HCEC 1CT (cell line): ENCODE data around the gene ADGRG2.
"Not testable (repeated sequence)": the region's sequence is repeated elsewhere in the genome, so short reads cannot be mapped to it uniquely, and the experiment has no call there.

Experiments used
- DNase-seq: peaks from one replicate; pipeline ENCODE4 v3.0.0-alpha.2; 2017

The ADGRG2 gene

DNA sequence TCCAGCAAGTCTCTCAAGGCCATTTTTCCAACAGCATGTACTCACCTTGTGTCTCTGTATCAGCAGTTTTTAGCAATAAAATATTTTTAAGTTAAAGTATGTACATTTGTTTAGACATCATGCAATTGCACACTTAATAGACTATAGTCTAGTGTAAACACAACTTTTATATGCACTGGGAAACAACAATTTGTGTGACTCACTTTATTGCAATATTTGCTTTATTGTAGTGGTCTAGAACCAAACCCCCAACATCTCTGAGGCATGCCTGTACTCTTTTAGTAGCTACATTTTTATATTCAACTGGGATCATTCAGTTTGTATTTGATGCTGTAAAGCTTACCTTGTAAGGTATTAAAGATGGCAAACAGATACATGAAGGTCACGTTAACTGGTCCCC lies 123.6 kb downstream of the ADGRG2 start:
- no peak for DNase-seq

DNA sequence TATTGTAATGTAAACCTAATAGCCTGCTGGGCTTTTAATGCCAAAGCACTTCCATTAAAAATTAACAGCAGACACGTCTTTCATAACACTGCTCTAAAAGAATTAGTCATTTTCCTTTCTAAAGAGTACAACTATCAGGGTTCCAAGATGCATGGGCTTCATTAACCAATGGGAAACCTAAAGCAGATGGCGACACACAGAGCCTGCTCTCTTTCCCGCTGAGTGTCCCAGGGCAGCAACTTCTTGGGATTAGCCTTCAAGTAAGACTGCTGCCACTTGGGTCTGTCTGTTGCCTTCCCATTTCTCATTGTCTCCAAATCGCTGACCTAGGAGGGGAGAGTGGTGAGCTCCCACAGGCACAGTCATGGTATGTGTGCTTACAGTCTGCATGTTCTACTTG lies 124.4 kb downstream of the ADGRG2 start:
- DNase-seq: peak; percentile 17

DNA sequence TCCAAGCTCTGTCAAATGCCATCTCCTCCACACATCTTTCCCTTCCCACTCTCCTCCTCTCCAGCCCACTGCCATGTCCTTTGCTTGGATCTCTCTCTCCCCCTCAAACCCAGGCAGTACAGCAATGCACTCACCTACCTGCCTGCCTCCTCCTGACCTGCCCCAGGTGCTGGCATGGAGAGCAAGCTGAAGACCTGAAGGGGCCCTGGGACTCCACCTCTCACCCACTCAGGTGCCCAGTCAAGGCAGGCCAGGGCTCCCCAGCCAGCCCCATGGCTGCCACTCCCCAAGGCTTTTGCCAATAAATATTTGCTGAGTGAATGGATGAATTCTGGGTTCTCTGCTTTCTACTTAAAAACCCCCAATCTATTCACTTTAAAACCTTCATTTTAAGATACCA lies 125.7 kb downstream of the ADGRG2 start:
- no peak for DNase-seq

DNA sequence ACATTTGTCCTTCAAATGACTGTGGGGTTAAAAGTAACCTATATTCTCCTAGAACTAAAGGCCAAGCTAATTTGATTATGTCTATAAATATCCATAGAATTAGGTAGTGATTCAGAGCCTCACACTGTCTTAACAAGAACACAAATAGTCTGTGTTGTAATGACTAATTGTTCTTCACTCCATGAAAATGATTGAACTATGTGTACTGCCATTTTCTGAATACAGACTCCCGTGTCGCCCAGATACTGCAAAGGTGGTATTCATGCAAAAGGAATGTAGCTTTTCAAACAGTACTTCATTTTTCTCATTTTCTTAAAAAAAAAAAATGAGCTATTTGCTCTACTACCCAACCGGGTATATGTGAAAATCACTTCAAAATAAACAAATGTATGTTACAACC lies 127.0 kb downstream of the ADGRG2 start:
- peak; percentile 78 for DNase-seq

DNA sequence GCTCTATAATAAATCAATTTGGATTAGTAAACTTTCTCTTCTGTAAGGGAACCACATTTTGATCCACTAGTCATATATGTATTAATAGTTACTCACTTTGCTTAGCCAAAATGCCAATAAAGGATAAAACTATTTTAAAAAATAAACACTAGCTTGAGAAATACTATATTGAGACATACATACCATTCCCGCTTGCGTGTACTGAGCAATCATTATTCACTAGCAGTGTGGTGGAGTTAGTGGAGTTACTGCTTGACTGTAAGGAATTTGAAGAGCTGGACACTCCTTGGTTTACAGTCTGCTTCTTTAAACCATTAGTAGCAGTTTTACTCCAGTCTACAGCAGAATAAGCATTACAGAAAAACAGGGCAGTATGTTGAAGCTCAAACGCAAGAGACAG lies 127.6 kb downstream of the ADGRG2 start:
- DNase-seq: peak; percentile 86

DNA sequence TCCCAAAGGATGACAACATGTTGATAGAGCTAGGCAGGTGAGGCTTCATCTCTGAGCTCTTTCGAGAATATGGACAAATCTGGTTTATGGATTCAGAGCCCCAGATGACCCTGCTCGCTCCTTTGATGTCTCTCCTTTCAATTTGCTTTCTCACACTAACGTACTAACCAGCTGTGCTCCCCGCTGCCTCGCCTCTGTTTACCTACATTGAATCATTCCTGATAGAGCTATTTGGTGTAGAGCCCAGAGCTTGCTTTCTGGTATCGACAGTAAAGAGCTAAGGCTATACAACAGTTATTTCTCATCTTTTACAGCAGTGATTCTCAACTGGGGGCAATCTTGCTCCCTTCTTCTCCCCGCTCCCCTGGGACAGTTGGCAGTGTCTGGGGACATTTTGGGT lies 129.4 kb downstream of the ADGRG2 start:
- no peak for DNase-seq

DNA sequence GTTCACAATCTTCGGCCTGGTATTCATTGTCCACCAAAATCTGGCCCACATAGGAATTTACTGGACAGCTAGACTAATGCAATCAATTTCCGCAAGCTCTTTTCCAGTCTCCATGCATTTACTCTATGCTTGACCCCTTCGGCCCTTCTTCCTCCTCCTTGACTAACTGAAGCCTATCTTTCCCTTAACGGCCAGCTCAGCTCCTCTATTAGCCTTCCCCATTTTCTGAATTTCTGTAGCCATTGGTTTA lies 137.2 kb downstream of the ADGRG2 start:
- DNase-seq: no peak

DNA sequence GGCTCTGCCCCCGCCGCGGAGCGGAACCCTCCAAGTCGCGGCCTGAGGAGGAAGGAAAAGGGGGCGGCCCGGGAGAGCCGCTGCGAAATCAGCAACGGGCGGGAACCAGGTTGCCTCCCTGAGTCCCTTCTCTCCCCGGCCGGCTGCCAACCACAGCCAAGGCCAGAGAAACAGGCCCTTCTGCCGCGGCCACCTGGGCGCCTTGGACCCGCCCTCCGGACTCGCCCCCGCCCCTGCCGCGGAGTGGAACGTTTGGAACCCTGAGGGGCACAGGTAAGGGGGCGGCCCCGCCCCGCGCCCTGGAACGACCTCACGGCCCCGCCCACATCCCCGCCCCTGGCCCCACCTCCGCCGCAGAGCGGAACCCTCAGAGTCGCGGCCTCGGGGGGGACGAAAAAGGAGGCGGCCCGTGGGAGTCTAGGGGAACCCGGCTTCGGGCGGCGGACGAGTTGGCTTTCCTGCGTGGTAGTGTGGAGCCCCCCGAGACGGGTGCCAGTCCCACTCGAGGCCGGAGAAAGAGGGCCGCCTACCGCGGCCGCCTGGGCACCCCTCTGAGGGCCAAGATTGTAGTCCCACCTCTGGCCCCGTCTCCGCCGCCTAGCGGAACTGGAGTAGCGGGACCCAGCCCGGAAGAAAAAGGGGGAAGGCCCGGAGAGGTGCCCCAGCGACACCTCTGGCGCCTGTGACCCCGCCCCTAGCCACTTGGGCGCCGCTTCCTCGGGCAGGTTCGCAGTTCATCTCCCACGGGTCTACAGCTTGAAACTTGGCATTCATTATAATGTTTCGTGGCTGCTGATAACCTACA lies 137.7 kb downstream of the ADGRG2 start:
- DNase-seq: peak; percentile 69

DNA sequence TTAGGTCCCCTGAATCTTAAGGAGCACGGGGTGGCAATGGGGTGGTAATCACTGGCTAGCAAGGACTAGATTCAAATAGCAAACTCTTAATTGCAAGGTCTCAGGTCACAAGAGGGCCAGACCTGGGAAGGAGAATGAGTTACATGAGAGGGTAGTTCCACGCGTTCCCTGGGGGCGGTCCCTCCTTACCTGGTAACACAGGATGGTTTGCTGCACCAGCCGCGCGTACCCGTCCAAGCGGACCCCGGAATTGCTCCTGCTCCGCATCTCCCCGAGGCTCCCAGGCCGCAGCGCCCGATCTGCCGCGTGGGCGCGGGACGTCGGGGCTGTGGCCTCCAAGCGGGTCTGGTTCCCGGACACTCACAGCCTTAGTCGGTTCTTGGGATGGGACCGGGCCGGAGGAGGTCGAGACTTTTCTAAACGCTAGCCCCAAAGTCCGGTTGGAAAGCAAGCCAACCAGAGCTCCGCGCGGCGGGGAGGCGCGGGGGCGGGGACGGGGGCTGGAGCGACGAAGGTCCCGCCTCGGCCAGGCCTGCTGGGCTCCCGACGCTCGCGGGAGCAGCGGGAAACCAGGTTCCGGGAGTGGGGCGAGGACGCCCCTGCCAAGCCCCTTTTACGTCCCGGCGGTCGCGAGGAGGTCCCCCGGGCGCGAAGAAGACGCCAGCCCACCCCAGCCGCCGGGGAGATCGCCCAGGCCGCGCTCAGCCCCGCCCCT lies 138.4 kb downstream of the ADGRG2 start, which contains the start of gene PHKA2:
TSS of gene PHKA2 (minus strand) at position 449 of the 715 bp plus-strand sequence. CDS start at position 267, 182 bp downstream.
- DNase-seq: no peak

DNA sequence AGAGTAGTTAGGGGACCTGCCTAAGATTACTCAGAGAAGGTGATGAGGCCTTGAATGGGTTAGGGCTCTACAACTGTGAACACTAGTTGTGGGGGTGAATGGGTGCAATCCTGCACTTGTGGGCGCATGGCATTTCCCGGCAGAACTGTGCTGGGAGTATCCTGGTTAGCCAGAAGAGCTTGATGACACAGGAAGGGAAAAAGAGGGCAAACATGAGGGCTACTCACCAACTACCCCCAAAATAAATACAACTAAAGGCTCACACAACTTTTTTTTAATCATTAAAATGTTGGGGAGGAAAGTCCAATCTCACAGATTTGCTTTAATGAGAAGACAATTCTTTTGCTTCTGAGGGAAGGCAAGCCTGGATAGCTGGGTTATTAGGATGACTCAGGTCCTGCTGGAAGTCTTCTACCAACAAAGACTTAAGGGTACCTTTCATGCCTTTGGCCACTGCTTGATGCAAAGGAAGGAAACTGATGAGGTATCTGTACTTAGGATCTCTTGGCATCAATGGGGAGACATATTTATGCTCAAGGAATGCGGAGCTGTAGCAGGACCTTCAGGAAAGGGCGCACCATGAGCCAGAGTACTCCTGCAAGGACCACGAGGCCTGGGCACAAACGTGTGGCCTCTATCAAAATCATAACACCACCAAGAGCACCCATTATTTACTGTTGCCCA lies 141.0 kb downstream of the ADGRG2 start:
- DNase-seq: no peak

DNA sequence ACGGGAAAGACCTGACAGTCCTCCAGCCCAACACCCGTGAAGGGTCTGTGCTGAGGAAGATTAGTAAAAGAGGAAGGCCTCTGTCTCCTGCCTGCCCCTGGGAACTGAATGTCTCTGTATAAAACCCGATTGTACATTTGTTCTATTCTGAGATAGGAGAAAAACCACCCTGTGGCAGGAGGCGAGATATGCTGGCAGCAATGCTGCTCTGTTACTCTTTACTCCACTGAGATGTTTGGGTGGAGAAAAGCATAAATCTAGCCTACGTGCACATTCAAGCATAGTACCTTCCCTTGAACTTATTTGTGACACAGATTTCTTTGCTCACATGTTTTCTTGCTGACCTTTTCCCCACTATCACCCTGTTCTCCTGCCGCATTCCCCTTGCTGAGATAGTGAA lies 142.0 kb downstream of the ADGRG2 start:
- DNase-seq: not testable (repeated sequence)

DNA sequence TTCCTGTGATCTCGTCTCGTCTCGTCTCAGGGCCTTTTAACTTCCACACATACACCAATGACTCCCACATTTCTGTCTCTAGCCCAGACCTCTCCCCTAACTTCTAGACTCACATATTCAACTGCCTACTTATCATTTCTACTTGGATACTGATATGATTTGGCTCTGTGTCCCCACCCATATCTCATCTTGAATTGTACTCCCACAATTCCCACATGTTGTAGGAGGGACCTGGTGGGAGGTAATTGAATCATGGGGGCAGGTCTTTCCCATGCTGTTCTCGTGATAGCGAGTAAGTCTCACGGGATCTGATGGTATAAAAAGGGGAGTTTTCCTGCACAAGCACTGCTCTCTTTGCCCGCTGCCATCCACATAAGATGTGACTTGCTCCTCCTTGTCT lies 147.3 kb downstream of the ADGRG2 start:
- no peak for DNase-seq

DNA sequence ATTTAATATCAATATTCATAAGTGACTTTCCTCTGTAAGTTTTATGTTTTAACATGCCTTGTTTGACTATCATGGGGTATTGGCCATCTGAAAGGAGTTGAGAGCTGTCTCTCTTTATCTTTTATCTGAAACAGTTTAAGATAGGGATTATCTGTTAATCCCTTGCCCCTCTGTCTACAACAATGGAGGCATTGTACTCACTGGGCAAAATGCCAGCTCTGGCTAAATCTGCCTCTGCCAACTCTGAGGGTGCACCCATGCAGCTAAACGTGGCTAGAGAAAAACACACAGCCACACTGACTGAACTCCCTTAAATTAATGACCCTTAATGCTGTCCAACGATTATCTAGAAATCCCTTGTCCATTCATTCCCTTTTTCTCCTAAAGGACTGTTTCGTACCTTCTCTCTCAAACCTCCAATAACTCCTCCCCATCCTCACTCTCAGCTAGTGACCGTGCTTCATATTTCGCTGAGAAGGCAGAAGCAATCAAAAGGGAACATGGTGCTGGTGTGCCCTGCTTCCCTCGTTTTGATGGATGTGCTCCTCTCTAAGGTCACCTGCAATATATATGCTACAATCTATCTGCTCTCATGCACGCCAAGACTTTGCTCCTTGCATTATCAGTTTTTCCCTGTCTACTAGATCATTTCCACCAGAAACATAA lies 148.6 kb downstream of the ADGRG2 start:
- DNase-seq: no peak

DNA sequence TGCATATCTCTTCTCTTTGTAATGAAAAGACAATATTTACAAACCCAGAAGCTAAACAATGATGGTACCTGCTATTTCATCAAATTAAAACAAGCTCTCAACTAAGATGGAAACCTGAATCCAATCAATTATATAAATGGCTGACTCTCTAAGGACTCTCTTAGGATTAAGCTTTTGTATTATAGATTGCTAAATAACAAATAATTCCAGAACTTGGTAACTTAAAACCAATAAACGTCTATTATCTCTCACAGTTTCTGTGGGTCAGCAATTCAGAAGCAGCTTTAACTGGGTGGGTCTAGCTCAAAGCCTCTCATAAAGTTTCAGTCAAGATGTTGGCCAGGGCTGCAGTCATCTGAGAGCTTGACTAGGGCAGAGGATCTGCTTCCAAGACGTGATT lies 150.8 kb downstream of the ADGRG2 start:
- DNase-seq: no peak

DNA sequence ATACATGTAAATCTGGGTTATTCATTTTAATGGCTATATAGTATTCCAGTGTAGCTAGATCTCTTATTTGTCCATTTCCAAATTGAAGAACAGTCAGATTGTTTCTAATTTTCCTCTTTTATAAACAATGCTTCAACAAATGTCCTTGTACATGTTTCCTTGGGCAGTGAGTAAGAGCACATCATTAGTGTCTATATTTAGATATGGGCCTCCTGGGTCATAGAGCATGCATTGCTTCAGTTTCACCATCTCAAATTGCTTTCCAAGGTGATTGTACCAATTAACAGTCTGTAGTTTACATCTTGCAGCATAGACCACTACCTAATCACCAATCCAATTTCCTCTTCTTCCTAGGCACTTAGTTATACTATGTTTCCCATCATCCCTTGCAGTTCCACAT lies 151.8 kb downstream of the ADGRG2 start:
- peak; percentile 8 for DNase-seq

DNA sequence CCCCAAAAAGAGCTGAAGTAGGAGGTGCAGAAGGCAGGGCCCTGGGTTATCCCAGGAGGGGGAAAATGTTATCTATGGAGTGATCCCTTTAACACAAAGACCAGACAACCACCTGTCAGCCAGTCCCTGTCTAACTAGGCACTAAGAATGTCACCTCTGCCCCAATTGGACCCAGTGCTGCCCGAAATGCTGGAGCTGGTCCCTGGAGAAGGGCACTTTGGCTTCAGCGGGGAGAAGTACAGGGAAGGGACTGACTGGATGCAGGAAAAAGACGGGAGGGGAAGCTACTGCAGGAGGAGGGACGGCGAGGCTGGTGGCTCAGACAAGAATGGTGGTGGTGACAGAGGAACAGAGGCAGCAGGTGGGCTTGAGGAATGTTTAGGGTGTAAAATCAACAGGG lies 155.6 kb downstream of the ADGRG2 start:
- DNase-seq: no peak

DNA sequence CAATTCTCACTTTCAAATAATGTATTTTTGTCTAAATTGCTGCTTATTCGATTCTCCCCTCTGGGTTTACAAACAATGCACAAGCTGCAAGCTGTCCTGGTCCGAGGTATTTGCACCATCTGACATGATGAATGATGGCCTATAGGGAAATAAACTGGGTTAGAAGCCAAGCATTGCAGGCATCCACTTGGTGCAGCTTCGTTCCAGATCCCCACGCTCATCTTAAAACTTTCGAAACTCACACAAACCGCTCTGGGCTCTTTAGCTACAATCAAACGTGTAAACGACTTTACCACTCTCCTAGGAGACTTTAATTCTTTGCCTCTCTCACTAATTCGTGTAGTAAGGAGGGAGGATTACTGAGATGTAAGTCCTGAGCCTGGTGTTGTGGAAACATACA lies 157.4 kb downstream of the ADGRG2 start:
- DNase-seq: no peak

DNA sequence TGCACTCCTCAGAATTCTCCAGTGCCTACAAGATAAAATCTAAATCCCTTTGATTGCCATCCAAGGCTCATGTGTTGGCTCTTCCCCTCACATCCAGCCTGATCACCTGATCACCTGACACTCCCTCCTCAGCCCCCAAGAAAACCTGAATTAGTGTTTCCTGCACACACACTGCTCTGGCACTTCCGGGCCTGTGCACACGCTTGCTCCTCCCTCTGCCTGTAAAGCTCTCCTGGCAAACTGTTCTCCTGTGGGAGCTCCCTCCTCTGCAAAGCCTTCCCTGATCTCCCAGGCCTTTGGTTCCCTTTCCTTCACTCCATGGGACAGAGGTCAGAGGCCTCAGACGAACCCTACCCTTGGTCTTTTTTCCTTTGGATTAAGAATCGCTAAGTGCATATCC lies 158.2 kb downstream of the ADGRG2 start:
- DNase-seq: no peak

DNA sequence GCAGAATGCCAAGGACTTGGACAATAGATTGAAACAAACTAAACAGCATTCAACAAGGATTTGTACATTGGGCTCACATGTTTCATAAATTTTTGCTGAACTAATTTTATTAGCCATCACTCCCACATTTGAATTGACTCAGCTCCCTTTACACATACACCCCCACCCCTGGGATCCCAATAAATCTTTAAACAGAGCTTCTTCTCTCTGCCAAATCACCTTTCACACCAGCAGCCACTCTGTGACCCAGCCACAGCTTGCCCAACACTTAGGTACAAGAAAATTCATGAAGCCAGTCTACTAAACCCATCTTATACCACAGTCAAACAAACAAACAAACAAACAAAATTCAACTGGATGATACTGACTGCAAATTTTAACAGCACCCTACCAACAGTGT lies 159.9 kb downstream of the ADGRG2 start:
- DNase-seq: no peak

DNA sequence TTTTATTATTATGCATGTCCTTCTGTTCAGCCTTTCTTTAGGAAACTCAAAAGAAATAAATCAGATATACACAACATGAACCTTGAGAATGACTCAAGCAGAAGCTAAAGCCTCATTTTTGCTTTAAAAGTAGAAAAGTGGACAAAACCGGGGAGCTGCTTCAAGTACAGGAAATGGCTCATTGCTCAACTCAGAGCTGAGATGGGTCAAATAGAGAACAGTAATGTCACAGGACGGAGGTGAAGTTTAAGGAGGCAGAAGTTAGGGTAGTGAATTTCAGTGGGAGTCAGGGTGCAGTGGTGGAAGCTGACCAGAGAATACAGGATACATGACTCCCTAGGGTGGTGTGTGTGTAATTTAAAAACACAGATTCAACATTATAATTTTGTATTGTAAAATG lies 160.6 kb downstream of the ADGRG2 start:
- DNase-seq: peak; percentile 33

DNA sequence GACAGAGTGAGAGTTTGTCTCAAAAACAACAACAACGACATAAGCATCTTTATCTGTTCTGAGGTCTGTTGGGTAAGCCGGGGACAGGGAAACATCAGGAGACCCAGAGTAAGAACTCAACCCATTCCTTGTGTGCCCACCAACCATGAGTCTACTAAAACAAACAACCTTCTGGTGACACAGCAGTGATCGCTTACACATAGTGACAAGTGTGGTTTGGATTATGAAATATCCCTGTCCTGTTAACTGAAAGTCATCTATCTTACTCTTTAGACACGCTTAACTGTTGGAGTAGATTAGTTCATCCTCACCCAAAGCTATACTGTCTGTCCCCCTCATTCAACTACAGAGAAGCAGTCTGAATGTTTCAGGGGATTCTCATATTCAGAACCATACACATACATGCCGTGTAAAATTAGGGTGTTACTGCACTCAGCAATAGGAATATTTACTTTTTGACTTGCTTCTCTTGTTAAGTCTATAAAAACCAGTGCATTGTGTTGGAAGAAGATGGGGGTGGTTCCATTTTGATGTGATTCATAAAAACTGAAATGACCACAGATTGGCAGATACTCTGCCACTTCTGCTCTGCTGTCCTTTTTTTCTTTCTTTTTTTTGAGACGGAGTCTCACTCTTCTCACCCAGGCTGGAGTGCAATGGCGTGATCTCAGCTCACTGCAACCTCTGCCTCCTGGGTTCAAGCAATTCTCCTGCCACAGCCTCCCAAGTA lies 165.8 kb downstream of the ADGRG2 start:
- DNase-seq: no peak

DNA sequence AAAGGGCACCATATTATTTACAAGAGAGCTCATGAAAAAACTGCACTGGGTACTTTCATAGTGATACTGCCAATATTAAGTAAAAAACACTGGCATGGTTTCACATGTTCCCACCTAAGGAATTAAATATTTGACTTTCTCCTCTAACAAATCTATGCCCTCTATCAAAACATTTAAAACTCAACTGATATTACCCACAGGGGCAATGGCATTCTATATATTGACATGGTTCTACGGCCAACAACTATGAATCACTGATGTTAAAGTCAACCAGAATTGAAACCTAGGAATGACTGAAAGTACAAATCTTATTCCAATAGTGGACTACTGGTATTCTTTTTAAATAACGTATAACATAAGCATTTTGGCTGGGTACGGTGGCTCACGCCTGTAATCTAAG lies 166.6 kb downstream of the ADGRG2 start:
- DNase-seq: no peak

DNA sequence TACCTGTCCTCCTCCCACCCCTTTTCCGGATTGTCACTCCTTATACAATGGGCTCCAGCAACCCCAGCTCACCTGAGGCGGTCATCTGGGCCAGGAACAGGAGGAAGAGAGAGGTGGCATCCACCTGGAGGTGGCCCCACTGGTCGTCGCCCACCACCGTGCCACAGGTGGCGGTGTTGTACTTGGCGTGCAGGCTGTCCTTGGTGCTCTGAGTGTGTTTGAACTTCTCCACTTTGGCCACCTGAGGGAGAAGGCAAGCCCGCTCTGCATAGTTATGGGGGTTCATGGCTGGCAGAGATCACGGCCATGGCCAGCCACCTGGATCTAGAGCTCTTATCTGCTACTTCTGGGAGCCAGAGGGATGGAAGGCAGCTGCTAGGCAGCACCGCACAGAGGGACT lies 171.2 kb downstream of the ADGRG2 start:
- no peak for DNase-seq
